Testis (tissue), 3 donors: ENCODE measurements around the gene LRRC32. TPM values are rescaled to one million over a fixed set of nuclear protein-coding genes. Genes with fewer than 3 reads are reported as not detected.

ENCODE experiments used
- DNase-seq: peaks from one replicate; pipeline ENCODE4 v3.0.0-alpha.2; 2019
- H3K27ac ChIP-seq, 2 donors: fragments of 200-600 bp; sonication (generic); one replicate each; pipeline ENCODE4 v1.5.1; 2019
- H3K27me3 ChIP-seq: fragments of 200-600 bp; sonication (generic); one replicate; pipeline ENCODE4 v1.5.1; 2019
- H3K36me3 ChIP-seq: fragments of 200-600 bp; sonication (generic); one replicate; pipeline ENCODE4 v1.5.1; 2017; ENCODE audit warnings: low read depth; ENCODE audit errors: missing control alignments
- H3K4me1 ChIP-seq: fragments of 200-600 bp; sonication (generic); one replicate; pipeline ENCODE4 v1.5.1; 2019
- H3K4me3 ChIP-seq, 2 donors: fragments of 200-600 bp; sonication (generic); one replicate each; pipeline ENCODE4 v1.5.1; 2017 to 2019
- H3K9me3 ChIP-seq: fragments of 200-600 bp; sonication (generic); one replicate; pipeline ENCODE4 v1.5.1; 2017
- CTCF ChIP-seq, 3 experiments: fragments of 450-650 bp in 2 of 3; fragments of 200-600 bp in 1 of 3; sonication (generic) in 1 of 3; IDR thresholded peaks; one replicate each; pipeline ENCODE4 v1.5.1; 2016 to 2019; ENCODE audit warnings: antibody characterized with exemption in 3 of 3, mild to moderate bottlenecking in 2 of 3, moderate library complexity in 1 of 3
- POLR2A ChIP-seq: fragments of 450-650 bp; IDR thresholded peaks from one replicate; pipeline ENCODE4 v1.6.1; 2017; ENCODE audit warnings: antibody characterized with exemption, mild to moderate bottlenecking, moderate library complexity
- WGBS, 2 donors: methylation state at CpG; one replicate each; pipeline ENCODE4 v1.1.5; 2018; 5-methylcytosine and 5-hydroxymethylcytosine counted together
- intact Hi-C: fragments of 100-400 bp; cut with DNase I; formaldehyde crosslinking; loops from one replicate; pipeline ENCODE4 v1.15.1; 2023; ENCODE audit warnings: low total_unique reads
- polyA plus RNA-seq: library from polyadenylated mRNA; stranded (reverse); fragments of 350-450 nt; fragmentation: Illumina TruSeq; extraction: RNeasy Lipid Tissue Mini Kit (QIAGEN cat#74804); gene quantifications from one replicate; pipeline ENCODE4 v1.2.3, GENCODE V29; 2014; ENCODE audit warnings: low read depth, low replicate concordance; ENCODE audit not compliant: insufficient read depth
- total RNA-seq, 2 donors: library from RNA; depleted of rRNA; stranded (reverse); fragments of >200 nt; gene quantifications; one replicate each; pipeline ENCODE4 v1.2.3, GENCODE V29; 2016

LRRC32 gene
- total and polyA plus RNA-seq, 3 donors from 2014 or later: 6.5 to 20.5 (median 9.1) TPM

- Histone ChIP-seq H3K9me3 (no peaks in the 10 kb centered on the region), H3K27me3 (no peaks in the 10 kb centered on the region), H3K4me3 (no peak overlapping the region), H3K27ac (no peak overlapping the region), H3K4me1 (no peaks in the 10 kb centered on the region), H3K36me3 (no peaks in the 10 kb centered on the region)
- intact Hi-C loops: no loop called here
- WGBS, 2 donors: 76 to 88% methylated on average over 6 of the region's 6 CpGs
- no peak for TF ChIP-seq CTCF (IDR thresholded peaks at IDR 0.05)
- no peak for TF ChIP-seq POLR2A
- no peak for DNase-seq
Measured at GRCh38 chr11:76695771-76696170, 25.2 kb upstream of the LRRC32 start.

- 92% methylated on average over 10 to 13 of the region's 13 CpGs for WGBS, 2 donors
- intact Hi-C loops: no loop called here
- no peak for DNase-seq
- no peaks in the 10 kb centered on the region for H3K27me3 ChIP-seq
- TF ChIP-seq POLR2A: no peak
- TF ChIP-seq CTCF (IDR thresholded peaks at IDR 0.05): no peak
- no peaks in the 10 kb centered on the region for H3K9me3 ChIP-seq
- H3K4me1 ChIP-seq: no peaks in the 10 kb centered on the region
- H3K36me3 ChIP-seq: no peaks in the 10 kb centered on the region
- H3K27ac ChIP-seq: no peak overlapping the region
- H3K4me3 ChIP-seq: no peak overlapping the region
Measured at GRCh38 chr11:76695133-76695532, 24.6 kb upstream of the LRRC32 start.

DNA sequence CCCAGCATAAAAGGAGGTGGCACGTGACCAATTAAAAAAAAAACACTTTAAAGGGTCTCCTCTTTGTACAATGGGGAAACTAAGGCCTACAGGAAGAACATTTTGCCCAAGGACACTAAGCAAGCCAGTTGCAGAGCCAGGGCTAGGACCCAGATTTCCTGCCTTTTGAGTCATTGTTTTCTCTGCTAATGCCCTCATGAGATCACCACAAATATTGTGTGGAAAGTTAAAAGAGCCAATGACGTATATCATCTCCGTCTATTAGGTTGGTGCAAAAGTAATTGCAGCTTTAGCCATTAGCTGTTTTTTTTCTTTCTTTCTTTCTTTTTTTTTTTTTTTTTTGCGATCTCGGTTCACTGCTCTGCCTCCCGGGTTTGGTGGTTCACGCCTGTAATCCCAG lies 24.1 kb upstream of the LRRC32 start:
- WGBS, 2 donors: 86 to 91% methylated on average over 7 of the region's 7 CpGs
- intact Hi-C loops: no loop called here
- H3K36me3 ChIP-seq: no peaks in the 10 kb centered on the region

DNA sequence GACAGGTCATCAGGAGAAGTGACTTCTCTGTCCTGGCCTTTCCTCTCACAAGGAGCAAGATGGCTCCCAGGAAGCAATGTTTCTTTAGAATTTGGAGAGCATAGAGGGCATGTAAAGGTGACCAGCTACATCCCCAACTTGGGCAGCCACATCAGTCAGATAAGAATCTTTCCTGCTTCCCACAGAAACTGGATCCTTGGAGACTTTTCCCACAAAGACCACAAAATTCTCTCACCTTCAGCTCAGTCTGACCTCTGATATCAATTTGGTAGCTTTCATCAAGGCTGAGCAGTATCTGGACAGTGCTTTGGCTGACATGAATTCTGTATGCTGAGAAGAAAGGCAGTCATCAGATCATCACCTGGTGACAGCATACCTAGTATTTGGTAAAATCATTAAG lies 23.3 kb upstream of the LRRC32 start:
- DNase-seq: no peak
- Histone ChIP-seq H3K27me3 (no peaks in the 10 kb centered on the region), H3K4me3 (no peak overlapping the region), H3K27ac (no peak overlapping the region), H3K36me3 (no peaks in the 10 kb centered on the region), H3K4me1 (no peaks in the 10 kb centered on the region), H3K9me3 (no peaks in the 10 kb centered on the region)
- TF ChIP-seq CTCF (IDR thresholded peaks at IDR 0.05) (no peak), POLR2A (no peak)
- intact Hi-C loops: no loop called here

More for the DNA sequence above, 24.1 kb upstream of the LRRC32 start:
- Histone ChIP-seq H3K27ac (no peak overlapping the region), H3K27me3 (no peaks in the 10 kb centered on the region), H3K9me3 (no peaks in the 10 kb centered on the region), H3K4me3 (no peak overlapping the region), H3K4me1 (no peaks in the 10 kb centered on the region)
- no peak for DNase-seq
- TF ChIP-seq POLR2A: no peak
- TF ChIP-seq CTCF (IDR thresholded peaks at IDR 0.05): no peak

- intact Hi-C loops: no loop called here
- no peak for DNase-seq
- no peak overlapping the region for H3K27ac ChIP-seq
- H3K27me3 ChIP-seq: no peaks in the 10 kb centered on the region
- H3K4me1 ChIP-seq: no peaks in the 10 kb centered on the region
- no peaks in the 10 kb centered on the region for H3K36me3 ChIP-seq
- H3K9me3 ChIP-seq: no peaks in the 10 kb centered on the region
- 91% methylated on average over 7 of the region's 7 CpGs for WGBS, 2 donors
- TF ChIP-seq POLR2A: no peak
- H3K4me3 ChIP-seq: no peak overlapping the region
Measured at GRCh38 chr11:76692956-76693355, 22.4 kb upstream of the LRRC32 start.
